Stimulated activated CD8-positive, alpha-beta memory T cell treated with anti-CD3 and anti-CD28 coated beads, Interleukin-7, amount 100 ng/mL, for 24 hours (primary cell): ENCODE results near the gene RGCC.

Experiments used
- DNase-seq: peaks from one replicate; pipeline ENCODE4 v3.0.0-alpha.2; 2020; ENCODE audit warnings: low read depth

The RGCC gene

GRCh38 chr13:41453620-41454019 lies 3.7 kb upstream of the RGCC start:
- no peak for DNase-seq

GRCh38 chr13:41454170-41454569 lies 3.2 kb upstream of the RGCC start:
- no peak for DNase-seq

- no peak for DNase-seq
Observed at GRCh38 chr13:41455725-41456419, 1.5 kb upstream of the RGCC start.

GRCh38 chr13:41457589-41458186 lies 338 bp downstream of the RGCC start:
- no peak for DNase-seq

- DNase-seq: no peak
Observed at GRCh38 chr13:41458187-41458760, 924 bp downstream of the RGCC start.

GRCh38 chr13:41458761-41459431 lies 1.5 kb downstream of the RGCC start:
- no peak for DNase-seq

GRCh38 chr13:41459432-41460073 lies 2.2 kb downstream of the RGCC start:
- DNase-seq: no peak

GRCh38 chr13:41460074-41460465 lies 2.7 kb downstream of the RGCC start:
- DNase-seq: no peak

- DNase-seq: no peak
Observed at GRCh38 chr13:41460930-41461329, 3.6 kb downstream of the RGCC start.

- no peak for DNase-seq
Observed at GRCh38 chr13:41461527-41462139, 4.3 kb downstream of the RGCC start.

- DNase-seq: no peak
Observed at GRCh38 chr13:41462427-41462826, 5.1 kb downstream of the RGCC start.

GRCh38 chr13:41463838-41464602 lies 6.7 kb downstream of the RGCC start:
- no peak for DNase-seq

- DNase-seq: peak; percentile 65
Observed at GRCh38 chr13:41465241-41465847, 8.0 kb downstream of the RGCC start.

GRCh38 chr13:41465898-41466320 lies 8.6 kb downstream of the RGCC start:
- no peak for DNase-seq

- DNase-seq: no peak
Observed at GRCh38 chr13:41467425-41467945, 10.1 kb downstream of the RGCC start.

- DNase-seq: no peak
Observed at GRCh38 chr13:41468631-41469030, 11.3 kb downstream of the RGCC start.

- DNase-seq: no peak
Observed at GRCh38 chr13:41470196-41470595, 12.8 kb downstream of the RGCC start.

- no peak for DNase-seq
Observed at GRCh38 chr13:41471785-41472184, 14.4 kb downstream of the RGCC start.

GRCh38 chr13:41487222-41487621 lies 29.9 kb downstream of the RGCC start:
- DNase-seq: no peak

- no peak for DNase-seq
Observed at GRCh38 chr13:41488124-41488523, 30.8 kb downstream of the RGCC start.
